PFSK-1 (cell line): Measurements from ENCODE around the gene CAMTA1.

Experiments
- FOXP2 ChIP-seq: optimal IDR thresholded peaks from 2 replicates; pipeline ENCODE3; 2011; ENCODE audit warnings: borderline replicate concordance, control low read depth, inconsistent platforms; ENCODE audit not compliant: insufficient read depth; ENCODE audit errors: extremely low read length, extremely low read depth
- POLR2AphosphoS5 ChIP-seq: IDR thresholded peaks from 2 replicates; pipeline ENCODE4 v1.6.1; 2012; ENCODE audit warnings: low read depth, mild to moderate bottlenecking, control low read depth, low read length, moderate library complexity
- REST ChIP-seq, 2 experiments: IDR thresholded peaks; 2 replicates each; pipeline versions ENCODE4 v1.6.1 to v1.8.0; 2011 to 2012; ENCODE audit warnings: low read depth in 2 of 2, low read length in 2 of 2, control low read depth in 1 of 2, inconsistent platforms in 1 of 2, mild to moderate bottlenecking in 1 of 2, moderate library complexity in 1 of 2; ENCODE audit not compliant: insufficient read depth in 1 of 2
- SIN3A ChIP-seq: IDR thresholded peaks from 2 replicates; pipeline ENCODE4 v1.6.1; 2012; ENCODE audit warnings: mild to moderate bottlenecking, low read length, moderate library complexity, borderline replicate concordance; ENCODE audit not compliant: insufficient read depth
- TAF1 ChIP-seq: IDR thresholded peaks from 2 replicates; pipeline ENCODE4 v1.6.1; 2012; ENCODE audit warnings: low read length, control low read depth, borderline replicate concordance; ENCODE audit not compliant: insufficient read depth

Gene CAMTA1

DNA sequence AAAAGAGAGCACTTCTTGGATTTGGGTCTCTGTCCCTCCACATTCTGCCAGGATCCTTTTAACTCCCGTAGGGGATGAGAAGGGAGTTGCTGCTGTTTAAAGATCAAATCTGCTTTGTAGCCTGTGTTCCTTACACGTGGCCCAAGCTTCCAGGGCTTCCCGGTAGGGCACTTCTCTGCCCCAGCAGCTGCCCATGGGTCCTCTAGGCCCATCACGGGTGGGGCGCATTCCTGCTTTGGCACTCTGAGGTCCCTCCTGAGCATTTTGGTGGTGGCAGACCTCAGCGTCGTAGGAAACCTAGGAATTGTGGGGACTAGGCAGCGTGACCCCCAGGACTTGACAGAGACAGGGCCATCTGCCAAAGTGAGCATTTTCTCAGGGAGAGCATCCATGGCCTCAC is 565.5 kb downstream of the CAMTA1 start:
- TF ChIP-seq POLR2AphosphoS5 = no peak

GRCh38 chr1:7351649-7352048 is 566.4 kb downstream of the CAMTA1 start:
- TF ChIP-seq FOXP2 = no peak
- no peak for TF ChIP-seq REST (IDR thresholded peaks at IDR 0.05; ENCODE audit: insufficient read depth in 1 of 2, low read depth in 2 of 2, low read length in 2 of 2)
- no peak for TF ChIP-seq TAF1
- TF ChIP-seq POLR2AphosphoS5 = no peak
- no peak for TF ChIP-seq SIN3A

DNA sequence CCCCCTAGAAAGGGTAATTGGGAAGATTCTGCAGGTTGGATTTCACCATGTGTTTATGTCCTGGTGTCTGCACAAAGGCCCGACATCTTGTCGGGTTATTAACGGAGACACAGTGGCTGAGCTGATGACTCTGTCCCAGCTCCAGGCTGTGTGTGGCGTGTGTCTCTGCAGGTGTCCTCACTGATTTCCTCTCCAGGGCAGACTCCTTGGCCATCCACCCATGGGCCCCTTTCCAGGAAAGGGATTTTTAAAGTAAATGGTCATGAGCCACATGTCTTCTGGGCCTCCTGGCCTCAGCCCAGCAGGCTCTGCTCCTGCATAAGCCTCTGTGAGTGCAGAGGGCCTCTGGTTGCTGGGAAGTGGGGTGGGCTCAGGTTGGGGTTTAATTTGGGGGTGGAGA is 567.1 kb downstream of the CAMTA1 start:
- no peak for TF ChIP-seq SIN3A
- no peak for TF ChIP-seq POLR2AphosphoS5
- no peak for TF ChIP-seq FOXP2
- TF ChIP-seq TAF1 = no peak
- TF ChIP-seq REST (IDR thresholded peaks at IDR 0.05; ENCODE audit: insufficient read depth in 1 of 2, low read depth in 2 of 2, low read length in 2 of 2) = no peak

GRCh38 chr1:7352974-7353373 is 567.7 kb downstream of the CAMTA1 start:
- TF ChIP-seq POLR2AphosphoS5 (no peak), TAF1 (no peak), REST (IDR thresholded peaks at IDR 0.05; ENCODE audit: insufficient read depth in 1 of 2, low read depth in 2 of 2, low read length in 2 of 2) (no peak), FOXP2 (no peak), SIN3A (no peak)

GRCh38 chr1:7355646-7356045 is 570.4 kb downstream of the CAMTA1 start:
- TF ChIP-seq SIN3A = no peak
- TF ChIP-seq FOXP2 = no peak
- no peak for TF ChIP-seq TAF1
- no peak for TF ChIP-seq POLR2AphosphoS5
- TF ChIP-seq REST (IDR thresholded peaks at IDR 0.05; ENCODE audit: insufficient read depth in 1 of 2, low read depth in 2 of 2, low read length in 2 of 2) = no peak
